H9 (cell line): ENCODE measurements around the gene ALOX5. TPM values are rescaled to one million over a fixed set of nuclear protein-coding genes. Genes with fewer than 3 reads are reported as not detected.

ENCODE experiments used
- DNase-seq: peaks from one replicate; pipeline ENCODE4 v3.0.0-alpha.2; 2017
- H2AFZ ChIP-seq: one replicate; pipeline ENCODE4 v1.6.1; 2013; ENCODE audit warnings: mild to moderate bottlenecking, low read length, control low read depth, moderate library complexity
- H2AK5ac ChIP-seq: 2 replicates; pipeline ENCODE4 v1.6.1; 2013; ENCODE audit warnings: low read length, control low read depth, mixed read lengths; ENCODE audit not compliant: insufficient read length
- H2BK120ac ChIP-seq: one replicate; pipeline ENCODE4 v1.6.1; 2013; ENCODE audit warnings: low read depth, mild to moderate bottlenecking, low read length, control low read depth, inconsistent platforms; ENCODE audit not compliant: poor library complexity, severe bottlenecking
- H2BK12ac ChIP-seq: 2 replicates; pipeline ENCODE4 v1.6.1; 2013; ENCODE audit warnings: low read length, control low read depth, mixed read lengths, low read depth; ENCODE audit not compliant: insufficient read length
- H2BK15ac ChIP-seq: 2 replicates; pipeline ENCODE4 v1.6.1; 2013; ENCODE audit warnings: low read depth, low read length, control low read depth
- H2BK20ac ChIP-seq: one replicate; pipeline ENCODE4 v1.6.1; 2013; ENCODE audit warnings: low read depth, mild to moderate bottlenecking, low read length, control low read depth, inconsistent platforms; ENCODE audit not compliant: poor library complexity, severe bottlenecking
- H2BK5ac ChIP-seq: 2 replicates; pipeline ENCODE4 v1.6.1; 2013; ENCODE audit warnings: low read length, control low read depth, mixed read lengths; ENCODE audit not compliant: insufficient read length
- H3K14ac ChIP-seq: 2 replicates; pipeline ENCODE4 v1.6.1; 2013; ENCODE audit warnings: low read length, control low read depth; ENCODE audit not compliant: insufficient read depth
- H3K18ac ChIP-seq: 2 replicates; pipeline ENCODE4 v1.6.1; 2013; ENCODE audit warnings: low read depth, mild to moderate bottlenecking, mixed read lengths, low read length, control low read depth; ENCODE audit not compliant: insufficient read length
- H3K23ac ChIP-seq: 2 replicates; pipeline ENCODE4 v1.6.1; 2013; ENCODE audit warnings: low read length, control low read depth, mixed read lengths, low read depth; ENCODE audit not compliant: insufficient read length
- H3K23me2 ChIP-seq: 2 replicates; pipeline ENCODE4 v1.6.1; 2013; ENCODE audit warnings: low read depth, mild to moderate bottlenecking, mixed read lengths, low read length, control low read depth; ENCODE audit not compliant: insufficient read length, poor library complexity, severe bottlenecking
- H3K27ac ChIP-seq: 2 replicates; pipeline ENCODE4 v1.5.1; 2013; ENCODE audit warnings: low read length, control low read depth, mixed read lengths, low read depth; ENCODE audit not compliant: insufficient read length
- H3K27me3 ChIP-seq: 2 replicates; pipeline ENCODE4 v1.6.1; 2013; ENCODE audit warnings: low read length, control low read depth, inconsistent platforms; ENCODE audit not compliant: insufficient read depth
- H3K4ac ChIP-seq: 2 replicates; pipeline ENCODE4 v1.6.1; 2013; ENCODE audit warnings: low read depth, mild to moderate bottlenecking, control low read depth, inconsistent platforms, low read length, moderate library complexity
- H3K4me1 ChIP-seq: 2 replicates; pipeline ENCODE4 v1.6.1; 2013; ENCODE audit warnings: low read length, control low read depth, inconsistent platforms; ENCODE audit not compliant: insufficient read depth
- H3K4me2 ChIP-seq: 2 replicates; pipeline ENCODE4 v1.6.1; 2013; ENCODE audit warnings: low read length, control low read depth, mixed read lengths; ENCODE audit not compliant: insufficient read length, insufficient read depth
- H3K56ac ChIP-seq: 2 replicates; pipeline ENCODE4 v1.6.1; 2013; ENCODE audit warnings: low read depth, mild to moderate bottlenecking, mixed read lengths, low read length, control low read depth; ENCODE audit not compliant: insufficient read length
- H3K79me1 ChIP-seq: 2 replicates; pipeline ENCODE4 v1.6.1; 2013; ENCODE audit warnings: low read depth, mild to moderate bottlenecking, moderate library complexity, low read length, control low read depth, inconsistent platforms; ENCODE audit not compliant: insufficient read depth, poor library complexity, severe bottlenecking
- H3K79me2 ChIP-seq: 2 replicates; pipeline ENCODE4 v1.6.1; 2013; ENCODE audit warnings: low read length, control low read depth, inconsistent platforms; ENCODE audit not compliant: insufficient read depth
- H3K9ac ChIP-seq: 2 replicates; pipeline ENCODE4 v1.6.1; 2013; ENCODE audit warnings: low read length, control low read depth, mixed read lengths; ENCODE audit not compliant: insufficient read length; ENCODE audit errors: extremely low read depth
- H3K9me3 ChIP-seq: one replicate; pipeline ENCODE4 v1.6.1; 2013; ENCODE audit warnings: low read depth, low read length, inconsistent platforms; ENCODE audit not compliant: control insufficient read depth
- H3T11ph ChIP-seq: one replicate; pipeline ENCODE4 v1.6.1; 2013; ENCODE audit warnings: mild to moderate bottlenecking, low read length, control low read depth, inconsistent platforms
- H4K20me1 ChIP-seq: one replicate; pipeline ENCODE4 v1.6.1; 2013; ENCODE audit not compliant: control insufficient read depth, insufficient read length, insufficient read depth
- H4K5ac ChIP-seq: 2 replicates; pipeline ENCODE4 v1.6.1; 2013; ENCODE audit warnings: low read depth, mild to moderate bottlenecking, mixed read lengths, low read length, control low read depth; ENCODE audit not compliant: insufficient read length
- H4K8ac ChIP-seq: replicated peaks from 2 replicates; pipeline ENCODE4 v1.6.1; 2013; ENCODE audit warnings: low read length, control low read depth, mixed read lengths, low read depth; ENCODE audit not compliant: insufficient read length
- H4K91ac ChIP-seq: 2 replicates; pipeline ENCODE4 v1.6.1; 2013; ENCODE audit warnings: low read depth, mild to moderate bottlenecking, moderate library complexity, mixed read lengths, low read length, control low read depth; ENCODE audit not compliant: insufficient read length
- H3K27ac Mint-ChIP-seq, 3 experiments: 2 replicates in 2 of 3; 3 replicates in 1 of 3; pipeline ENCODE4 v1.8.0; 2020 to 2021; ENCODE audit warnings: mixed read lengths in 3 of 3, mild to moderate bottlenecking in 1 of 3, moderate library complexity in 1 of 3
- H3K27me3 Mint-ChIP-seq: 2 replicates; pipeline ENCODE4 v1.8.0; 2021; ENCODE audit warnings: low read depth, mild to moderate bottlenecking, moderate library complexity, mixed read lengths
- H3K36me3 Mint-ChIP-seq, 3 experiments: 2 replicates in 2 of 3; 3 replicates in 1 of 3; pipeline ENCODE4 v1.8.0; 2020 to 2021; ENCODE audit warnings: low read depth in 3 of 3, mixed read lengths in 3 of 3; ENCODE audit not compliant: insufficient read depth in 1 of 3
- H3K4me1 Mint-ChIP-seq, 2 experiments: 2 replicates each; pipeline ENCODE4 v1.8.0; 2020; ENCODE audit warnings: mixed read lengths in 2 of 2
- H3K4me3 Mint-ChIP-seq, 2 experiments: 2 replicates in 1 of 2; 3 replicates in 1 of 2; pipeline ENCODE4 v1.8.0; 2020 to 2021; ENCODE audit warnings: mild to moderate bottlenecking in 2 of 2, mixed read lengths in 2 of 2, moderate library complexity in 1 of 2
- H3K9me3 Mint-ChIP-seq, 2 experiments: 2 replicates in 1 of 2; 3 replicates in 1 of 2; pipeline ENCODE4 v1.8.0; 2020; ENCODE audit warnings: mild to moderate bottlenecking in 2 of 2, mixed read lengths in 2 of 2, moderate library complexity in 1 of 2
- WGBS: extraction: QIAGEN DNeasy Blood & Tissue Kit; methylation state at CpG from one replicate; pipeline ENCODE4 v1.1.7; 2013; ENCODE audit warnings: missing lambda C conversion rate, low lambda C conversion rate, mixed read lengths; ENCODE audit not compliant: insufficient read length; ENCODE audit errors: extremely low coverage; 5-methylcytosine and 5-hydroxymethylcytosine counted together
- total RNA-seq: library from RNA; stranded (reverse); gene quantifications from 2 replicates; pipeline ENCODE4 v1.2.1, GENCODE V29; 2021
- TF ChIP-seq, protein P1 (sequence below): fragments of 200-600 bp; sonication (generic); conservative IDR thresholded peaks from 3 replicates; pipeline ENCODE4 v1.8.0; 2021; ENCODE audit warnings: antibody characterized with exemption, mild to moderate bottlenecking

ALOX5 gene
- total RNA-seq, 1 experiment from 2014 or later = 3.7 TPM

DNA sequence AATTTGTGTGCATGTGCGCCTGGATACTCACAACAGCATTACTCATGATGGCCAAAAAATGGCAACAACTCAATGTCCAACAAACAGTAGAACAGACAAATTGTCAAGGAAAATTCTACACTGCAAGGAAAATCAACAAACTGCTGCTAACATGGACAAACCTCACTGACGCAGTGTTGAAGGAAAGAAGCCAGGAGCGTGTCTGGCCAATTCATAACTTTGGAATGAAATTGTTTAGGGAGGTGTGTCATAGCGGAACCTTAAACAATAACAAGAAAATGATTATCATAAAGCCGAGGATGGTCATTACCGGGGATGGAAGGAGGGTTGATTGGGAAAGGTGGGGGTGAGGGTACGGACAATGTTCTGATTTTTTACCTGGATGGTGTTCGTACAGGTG is 29.1 kb downstream of the ALOX5 start:
- Histone ChIP-seq H3K79me2 (no peaks in the 10 kb centered on the region), H3K4me2 (no peak overlapping the region), H2BK15ac (no peak overlapping the region), H2BK12ac (no peak overlapping the region), H3T11ph (no peak overlapping the region), H3K79me1 (no peaks in the 10 kb centered on the region), H4K20me1 (no peaks in the 10 kb centered on the region), H3K23ac (no peak overlapping the region), H3K27me3 (no peaks in the 10 kb centered on the region), H3K27ac (no peak overlapping the region), H3K23me2 (no peaks in the 10 kb centered on the region), H2AFZ (no peak overlapping the region), H4K5ac (no peak overlapping the region), H3K56ac (no peak overlapping the region), H3K14ac (no peak overlapping the region), H3K4ac (no peak overlapping the region), H2BK20ac (no peak overlapping the region), H4K91ac (no peak overlapping the region), H2AK5ac (no peak overlapping the region), H3K18ac (no peak overlapping the region), H2BK120ac (no peak overlapping the region), H2BK5ac (no peak overlapping the region), H4K8ac (no peak overlapping the region), H3K9me3 (no peaks in the 10 kb centered on the region), H3K4me1 (peaks cover 2% of the 10 kb centered on the region; the same call in 1 of the 2 replicates), H3K9ac (no peak overlapping the region)
- no peaks in the 10 kb centered on the region for H3K36me3 Mint-ChIP-seq
- TF ChIP-seq, protein P1, sequence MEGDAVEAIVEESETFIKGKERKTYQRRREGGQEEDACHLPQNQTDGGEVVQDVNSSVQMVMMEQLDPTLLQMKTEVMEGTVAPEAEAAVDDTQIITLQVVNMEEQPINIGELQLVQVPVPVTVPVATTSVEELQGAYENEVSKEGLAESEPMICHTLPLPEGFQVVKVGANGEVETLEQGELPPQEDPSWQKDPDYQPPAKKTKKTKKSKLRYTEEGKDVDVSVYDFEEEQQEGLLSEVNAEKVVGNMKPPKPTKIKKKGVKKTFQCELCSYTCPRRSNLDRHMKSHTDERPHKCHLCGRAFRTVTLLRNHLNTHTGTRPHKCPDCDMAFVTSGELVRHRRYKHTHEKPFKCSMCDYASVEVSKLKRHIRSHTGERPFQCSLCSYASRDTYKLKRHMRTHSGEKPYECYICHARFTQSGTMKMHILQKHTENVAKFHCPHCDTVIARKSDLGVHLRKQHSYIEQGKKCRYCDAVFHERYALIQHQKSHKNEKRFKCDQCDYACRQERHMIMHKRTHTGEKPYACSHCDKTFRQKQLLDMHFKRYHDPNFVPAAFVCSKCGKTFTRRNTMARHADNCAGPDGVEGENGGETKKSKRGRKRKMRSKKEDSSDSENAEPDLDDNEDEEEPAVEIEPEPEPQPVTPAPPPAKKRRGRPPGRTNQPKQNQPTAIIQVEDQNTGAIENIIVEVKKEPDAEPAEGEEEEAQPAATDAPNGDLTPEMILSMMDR = no peak
- H3K27me3 Mint-ChIP-seq = no peaks in the 10 kb centered on the region; the same call in 1 of the 2 replicates
- no peak for DNase-seq
- WGBS = 100% methylated on average over 1 of the region's 8 CpGs
- H3K27ac Mint-ChIP-seq = no peak overlapping the region
- no peak overlapping the region for H3K4me3 Mint-ChIP-seq
- H3K9me3 Mint-ChIP-seq = peaks cover 0 to 2% of the 10 kb centered on the region in 2 experiments; a peak in 1 of 5 replicates
- peaks cover 14% of the 10 kb centered on the region in 2 experiments for H3K4me1 Mint-ChIP-seq
